GM21723 (cell line): Measurements from ENCODE around the gene C12orf75.
"Not testable (repeated sequence)": the region's sequence is repeated elsewhere in the genome, so short reads cannot be mapped to it uniquely, and the experiment has no call there.

Source experiments
- ATAC-seq: cut with Tn5 transposase; IDR thresholded peaks from one replicate; pipeline ENCODE4 v1.9.1; 2021; ENCODE audit warnings: mild to moderate bottlenecking, moderate library complexity; ENCODE audit not compliant: unreplicated experiment

C12orf75 gene

GRCh38 chr12:105334001-105334400, 3.5 kb downstream of the C12orf75 start:
- ATAC-seq: no peak

- no peak for ATAC-seq
Observed at GRCh38 chr12:105334582-105334981, 4.1 kb downstream of the C12orf75 start.

GRCh38 chr12:105335856-105336255, 5.4 kb downstream of the C12orf75 start:
- no peak for ATAC-seq

GRCh38 chr12:105336411-105336810, 5.9 kb downstream of the C12orf75 start:
- ATAC-seq: no peak

GRCh38 chr12:105337391-105337790, 6.9 kb downstream of the C12orf75 start:
- no peak for ATAC-seq

- ATAC-seq: no peak
Observed at GRCh38 chr12:105338966-105339365, 8.5 kb downstream of the C12orf75 start.

- no peak for ATAC-seq
Observed at GRCh38 chr12:105341010-105341409, 10.5 kb downstream of the C12orf75 start.

GRCh38 chr12:105341620-105342019, 11.1 kb downstream of the C12orf75 start:
- not testable (repeated sequence) for ATAC-seq

- ATAC-seq: no peak
Observed at GRCh38 chr12:105342464-105342863, 12.0 kb downstream of the C12orf75 start.

GRCh38 chr12:105343836-105344235, 13.3 kb downstream of the C12orf75 start:
- no peak for ATAC-seq

GRCh38 chr12:105347499-105347898, 17.0 kb downstream of the C12orf75 start:
- ATAC-seq: no peak

GRCh38 chr12:105348142-105348541, 17.7 kb downstream of the C12orf75 start:
- no peak for ATAC-seq

GRCh38 chr12:105348561-105348960, 18.1 kb downstream of the C12orf75 start:
- no peak for ATAC-seq

- ATAC-seq: no peak
Observed at GRCh38 chr12:105349138-105349537, 18.6 kb downstream of the C12orf75 start.

- peak; percentile 65 for ATAC-seq
Observed at GRCh38 chr12:105351523-105351922, 21.0 kb downstream of the C12orf75 start.

- ATAC-seq: peak; percentile 66
Observed at GRCh38 chr12:105352052-105352451, 21.6 kb downstream of the C12orf75 start.

GRCh38 chr12:105352940-105353635, 22.6 kb downstream of the C12orf75 start:
- ATAC-seq: no peak

- ATAC-seq: no peak
Observed at GRCh38 chr12:105355752-105356151, 25.3 kb downstream of the C12orf75 start.

- ATAC-seq: peak; percentile 85
Observed at GRCh38 chr12:105357162-105357691, 26.7 kb downstream of the C12orf75 start.

- no peak for ATAC-seq
Observed at GRCh38 chr12:105358789-105359188, 28.3 kb downstream of the C12orf75 start.

- ATAC-seq: no peak
Observed at GRCh38 chr12:105359856-105360255, 29.4 kb downstream of the C12orf75 start.

- ATAC-seq: no peak
Observed at GRCh38 chr12:105363890-105364289, 33.4 kb downstream of the C12orf75 start.

GRCh38 chr12:105365231-105365630, 34.7 kb downstream of the C12orf75 start:
- no peak for ATAC-seq
